Kidney glomerular epithelial cell (primary cell): ENCODE measurements around the gene WASF2.

Experiments used
- DNase-seq: peaks from one replicate; lab custom pipeline; 2025; lab: John Stamatoyannopoulos, UW

Gene WASF2

DNA sequence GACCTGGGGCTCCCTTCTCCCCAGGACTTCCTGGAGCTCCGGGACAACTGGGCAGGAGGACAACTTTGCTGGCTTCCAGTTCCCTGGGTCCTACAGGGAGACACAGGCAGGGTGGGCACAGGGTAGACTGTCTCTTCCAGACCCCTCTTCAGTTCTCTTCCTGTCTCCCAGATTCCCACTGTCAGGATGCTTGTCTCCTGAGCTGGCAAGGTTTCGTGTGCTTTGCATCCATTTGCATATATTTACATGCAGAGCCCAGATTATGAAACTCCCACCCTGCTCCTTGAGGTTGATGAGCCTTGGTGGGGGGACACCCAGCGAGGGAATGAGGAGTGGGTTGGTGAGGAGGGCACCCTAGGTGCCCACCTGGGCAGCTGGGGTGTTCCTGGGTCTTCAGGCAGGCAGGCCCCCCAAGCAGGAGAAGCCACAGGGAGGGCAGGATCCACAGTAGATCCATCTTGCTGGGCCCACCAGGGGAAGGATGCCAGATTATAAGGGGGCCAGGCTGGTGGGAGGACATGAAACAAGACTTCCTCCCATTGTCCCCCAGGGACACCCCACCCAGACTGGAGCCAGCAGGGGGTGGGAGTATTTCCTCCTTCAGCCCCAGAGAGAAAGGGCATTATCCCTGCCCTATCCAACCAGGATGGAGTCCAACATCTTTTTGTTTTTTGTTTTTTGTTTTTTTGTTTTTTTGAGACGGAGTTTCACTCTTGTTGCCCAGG, 115.4 kb downstream of the WASF2 start, which contains the start of gene FCN3:
Gene FCN3 (minus strand): TSS at position 463 of the 725 bp plus-strand sequence. CDS start 6 bp downstream, at position 457.
- DNase-seq: no peak

DNA sequence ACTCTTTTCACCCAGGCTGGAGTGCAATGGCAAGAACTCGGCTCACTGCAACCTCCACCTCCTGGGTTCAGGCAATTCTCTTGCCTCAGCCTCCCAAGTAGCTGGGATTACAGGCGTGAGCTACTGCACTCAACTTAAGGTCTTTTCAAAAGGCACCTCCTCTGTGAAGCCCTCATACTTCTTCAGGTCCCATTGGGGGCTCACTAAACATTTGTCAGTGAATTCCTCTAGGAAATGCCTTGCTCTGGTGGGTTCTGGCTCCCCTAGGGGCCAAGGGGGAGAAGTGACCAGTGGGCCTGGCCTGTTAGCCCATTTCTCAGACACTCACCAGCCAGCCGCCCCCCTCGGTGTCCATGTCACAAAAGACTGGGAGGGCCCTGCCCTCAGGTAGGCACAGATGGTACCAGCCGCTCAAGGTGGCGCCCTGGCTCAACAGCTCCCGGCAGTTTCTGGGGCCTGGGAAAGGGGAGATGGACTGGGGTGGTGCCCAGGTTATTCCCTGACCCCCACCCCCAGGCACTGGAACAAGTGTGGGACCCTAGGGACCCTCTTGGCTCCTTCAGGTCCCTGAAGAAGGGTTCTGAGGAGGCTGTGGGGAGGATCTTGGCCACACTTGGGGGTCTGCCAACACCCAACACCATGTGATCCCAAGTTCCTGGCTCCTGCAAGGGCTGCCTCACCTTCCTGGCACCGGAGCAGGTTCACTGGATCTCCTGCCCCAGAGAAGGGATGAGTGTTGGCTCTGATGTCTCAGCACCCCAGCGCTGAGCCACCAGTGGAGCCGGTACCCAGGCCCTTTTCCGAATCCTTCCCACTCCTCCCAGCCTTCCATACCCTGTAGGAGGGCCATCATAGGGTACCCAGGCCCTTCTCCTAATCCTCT, 116.9 kb downstream of the WASF2 start:
- no peak for DNase-seq

DNA sequence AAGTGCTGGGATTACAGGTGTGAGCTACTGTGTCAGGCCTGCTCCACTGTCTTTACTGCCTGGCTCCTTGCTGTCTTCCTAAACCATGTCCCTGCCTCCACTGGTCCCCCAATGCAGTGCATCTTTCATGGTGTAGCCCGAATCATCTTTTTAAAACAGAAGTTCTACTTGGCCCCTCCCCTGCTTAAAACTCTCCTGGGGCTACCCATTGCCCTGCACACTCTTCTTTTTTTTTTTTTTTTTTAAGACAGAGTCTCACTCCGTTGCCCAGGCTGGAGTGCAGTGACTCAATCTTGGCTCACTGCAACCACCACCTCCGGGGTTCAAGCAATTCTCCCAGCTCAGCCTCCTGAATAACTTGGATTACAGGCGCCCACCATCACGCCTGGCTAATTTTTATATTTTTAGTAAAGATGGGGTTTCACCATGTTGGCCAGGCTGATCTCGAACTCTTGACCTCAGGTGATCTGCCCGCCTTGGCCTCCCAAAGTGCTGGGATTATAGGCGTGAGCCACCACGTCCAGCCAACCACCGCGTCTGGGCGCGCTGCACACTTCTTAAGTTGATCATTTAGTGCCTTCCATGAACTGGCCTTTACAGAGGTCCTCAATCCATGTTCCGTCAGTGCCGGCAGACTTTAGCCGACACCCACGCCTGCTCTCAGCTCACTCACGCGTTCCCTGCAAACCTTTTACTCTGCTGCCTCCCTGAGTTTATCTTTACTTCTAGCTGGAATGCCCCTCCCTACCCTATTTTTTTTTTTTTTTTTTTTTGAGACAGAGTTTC, 117.8 kb downstream of the WASF2 start:
- DNase-seq: peak; percentile 77

DNA sequence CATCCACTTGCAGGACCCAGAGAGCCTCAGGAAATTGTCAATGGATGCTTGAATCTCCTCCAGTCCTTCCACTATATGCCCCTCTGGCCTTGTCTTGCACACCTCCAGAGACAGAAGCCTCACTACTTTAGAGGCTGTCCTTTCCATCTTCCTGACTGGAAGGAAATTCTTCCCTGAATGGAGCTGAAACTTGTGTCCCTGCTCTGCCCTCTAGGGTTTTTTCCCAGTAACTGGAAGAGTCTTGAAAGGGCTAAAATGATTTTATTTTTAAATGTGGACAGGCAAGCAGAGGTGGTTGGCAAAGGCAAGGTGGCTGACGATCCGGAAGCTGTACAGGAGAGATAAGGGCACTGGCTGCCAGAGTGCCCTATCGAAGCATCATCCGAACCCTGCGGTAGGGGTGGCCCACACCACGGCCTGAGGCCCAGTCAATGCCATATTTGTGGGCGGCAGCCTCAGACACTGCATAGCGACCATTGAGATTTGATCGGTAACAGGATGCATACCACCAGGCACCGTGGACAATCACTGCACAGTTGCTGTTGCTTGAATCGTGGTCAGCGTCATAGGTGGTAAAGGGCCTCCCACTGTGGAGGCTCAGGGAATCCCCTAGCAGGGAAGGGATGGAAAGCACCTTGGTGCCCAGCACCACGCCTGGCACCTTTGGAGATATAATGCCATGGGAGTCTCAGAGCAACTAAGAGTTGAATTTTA, 120.9 kb downstream of the WASF2 start:
- DNase-seq: peak; percentile 3

DNA sequence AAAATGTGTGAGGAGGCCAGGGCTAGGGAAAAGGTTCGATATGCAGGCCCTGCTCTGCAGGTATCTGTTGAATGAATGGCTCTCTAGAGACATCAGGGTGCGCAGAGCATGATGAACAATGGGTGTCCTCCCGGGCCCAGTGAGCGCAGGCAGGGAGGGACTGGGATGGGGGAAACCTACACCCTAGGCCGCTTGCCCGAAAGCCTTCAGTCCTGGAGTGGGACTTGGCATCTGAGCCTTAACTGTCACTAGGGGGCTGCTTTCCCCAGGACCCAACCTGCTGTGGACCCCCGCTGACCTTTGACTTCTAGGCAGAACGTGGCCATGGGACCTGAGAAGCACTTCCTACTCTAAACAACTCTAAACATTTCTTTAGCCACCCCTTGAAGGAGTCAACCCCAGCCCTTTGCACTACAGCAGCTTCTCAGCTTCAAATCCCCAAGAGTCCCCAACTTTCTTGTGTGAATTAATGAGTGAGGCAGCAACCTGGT, 122.8 kb downstream of the WASF2 start:
- no peak for DNase-seq

DNA sequence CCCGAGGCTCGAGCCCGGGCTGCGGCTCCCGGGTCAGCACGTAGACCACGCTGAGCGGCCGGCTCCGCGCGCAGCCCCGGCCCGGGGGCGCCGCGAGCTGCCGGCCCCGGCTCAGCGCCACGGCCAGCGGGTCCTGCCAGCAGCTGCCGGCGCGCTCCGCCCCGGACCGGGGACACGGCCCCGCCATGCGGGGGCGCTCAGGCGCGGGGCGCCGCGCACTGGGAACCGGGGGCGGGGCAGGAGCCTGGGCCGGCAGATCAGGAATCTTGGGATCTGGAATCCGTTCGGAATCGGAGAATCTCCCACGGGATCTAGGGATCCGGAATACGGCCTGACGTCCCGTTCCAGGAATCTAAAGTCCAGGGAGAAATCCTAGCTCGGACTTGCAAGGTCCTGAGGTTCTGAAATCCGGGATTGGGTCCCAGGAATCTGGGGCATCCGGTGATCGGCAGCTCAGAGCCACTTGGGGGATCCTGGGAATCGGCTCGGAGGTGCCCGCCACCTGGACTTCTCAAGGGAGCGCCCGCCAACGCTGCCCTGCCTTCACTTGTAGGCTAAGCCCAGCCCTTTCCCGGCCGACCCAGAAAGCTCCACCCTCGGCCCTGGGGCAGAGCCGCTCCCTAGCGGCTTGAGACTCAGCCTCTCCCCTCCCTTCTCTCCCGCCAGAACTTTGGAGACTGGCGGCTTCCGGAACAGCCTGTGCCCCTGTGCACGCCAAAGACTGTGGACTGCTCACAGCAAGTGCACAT, 123.4 kb downstream of the WASF2 start, which contains the start of gene MAP3K6:
Gene MAP3K6 (minus strand): TSS at position 551 of the 749 bp plus-strand sequence. CDS start 364 bp downstream, at position 187.
- peak; percentile 48 for DNase-seq

DNA sequence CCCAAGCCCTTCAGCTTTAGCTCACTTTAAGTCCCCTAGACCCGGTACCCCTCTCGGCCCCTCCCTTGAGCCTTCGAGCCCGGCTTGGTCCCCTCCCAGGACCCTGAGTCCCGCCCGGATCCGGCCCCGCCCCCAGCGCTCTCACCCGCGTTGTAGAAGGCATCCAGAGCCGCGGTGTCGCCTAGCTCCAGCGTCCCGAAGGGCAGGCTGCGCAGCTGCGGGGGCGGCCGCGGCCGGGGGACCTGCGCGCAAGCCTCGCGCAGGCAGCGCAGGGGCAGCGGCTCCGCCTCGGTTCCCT, 123.9 kb downstream of the WASF2 start:
- peak; percentile 39 for DNase-seq

- DNase-seq: peak; percentile 92
These were observed 124.4 kb downstream of the WASF2 start for GRCh38 chr1:27365372-27366112.

DNA sequence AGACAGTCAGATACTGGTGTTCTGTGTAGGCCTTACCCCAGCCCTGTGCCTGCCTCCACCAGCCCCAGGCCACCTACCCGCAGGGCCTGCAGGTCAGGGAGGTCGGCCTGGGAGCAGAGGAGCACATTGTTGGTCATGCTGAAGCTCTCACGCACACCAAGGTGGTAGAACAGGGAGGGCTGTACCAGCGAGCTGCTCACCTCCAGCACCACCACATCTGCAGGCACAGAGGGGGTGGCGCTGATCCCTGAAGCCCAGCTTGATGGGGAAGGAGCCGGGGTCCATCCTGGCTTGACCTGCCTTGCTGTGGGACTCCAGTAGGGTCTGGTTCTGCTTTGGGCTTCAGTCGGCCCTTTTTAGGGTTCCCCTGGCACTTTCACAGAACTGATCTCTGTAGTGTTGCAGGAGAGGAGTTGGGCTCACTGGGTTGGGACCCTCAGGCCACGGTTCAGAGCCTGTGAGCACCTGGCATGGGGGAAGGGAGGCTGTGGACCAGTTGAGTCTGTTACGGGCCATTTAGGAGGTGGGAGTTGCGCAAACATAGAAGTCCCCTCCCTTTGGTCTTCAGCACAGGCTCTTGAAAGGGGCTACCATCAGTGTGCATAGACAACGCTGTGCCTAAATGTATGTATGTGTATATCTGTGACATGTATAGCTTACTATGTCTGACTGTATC, 125.1 kb downstream of the WASF2 start:
- DNase-seq: no peak

DNA sequence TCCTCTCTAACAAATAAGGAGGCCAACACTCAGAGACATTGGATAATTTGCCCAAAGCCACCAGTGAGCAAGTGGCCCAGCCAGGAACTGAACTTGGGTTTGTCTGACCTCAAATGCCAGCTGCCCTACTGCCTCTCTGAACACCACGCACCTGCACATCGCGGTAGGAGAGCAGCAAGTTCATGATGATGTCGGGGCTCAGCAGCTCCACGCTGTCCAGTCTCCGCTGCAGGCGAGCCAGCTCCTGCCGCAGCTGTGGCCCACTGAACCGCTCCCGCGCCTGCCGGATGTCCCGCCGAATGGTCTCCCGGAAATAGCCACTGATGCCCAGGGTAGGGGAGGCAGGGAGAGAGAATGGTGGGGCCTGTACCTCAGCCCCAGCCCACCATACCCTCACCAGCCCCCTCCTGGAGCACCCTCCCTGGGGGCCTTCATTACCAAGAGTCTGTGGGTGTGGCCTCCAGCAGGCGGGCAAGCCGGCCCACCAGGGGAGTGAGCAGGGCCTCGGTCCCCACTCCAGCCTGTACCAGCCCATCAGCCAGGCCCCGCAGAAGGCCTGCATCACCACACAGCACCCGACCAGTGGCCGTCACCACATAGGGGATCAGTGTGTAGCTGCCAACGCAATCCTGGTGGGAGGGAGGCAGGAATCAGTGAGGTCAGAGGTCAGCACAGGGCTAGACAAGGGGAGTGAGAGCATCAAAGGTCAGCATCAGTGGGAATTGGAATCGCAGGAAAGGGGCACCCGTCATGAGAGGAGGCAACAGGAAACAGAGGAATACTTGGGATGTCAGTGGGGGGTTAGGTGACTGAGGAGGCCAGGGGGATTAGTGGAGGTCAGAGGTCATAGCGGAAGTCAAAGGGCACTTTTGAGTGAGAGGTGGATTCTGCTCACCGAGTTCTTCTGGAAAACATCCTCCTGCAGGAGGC, 125.9 kb downstream of the WASF2 start:
- no peak for DNase-seq

GRCh38 chr1:27361553-27361952, 128.4 kb downstream of the WASF2 start:
- no peak for DNase-seq

GRCh38 chr1:27361044-27361402, 128.9 kb downstream of the WASF2 start:
- DNase-seq: no peak

GRCh38 chr1:27360159-27361043, 129.6 kb downstream of the WASF2 start:
- no peak for DNase-seq

DNA sequence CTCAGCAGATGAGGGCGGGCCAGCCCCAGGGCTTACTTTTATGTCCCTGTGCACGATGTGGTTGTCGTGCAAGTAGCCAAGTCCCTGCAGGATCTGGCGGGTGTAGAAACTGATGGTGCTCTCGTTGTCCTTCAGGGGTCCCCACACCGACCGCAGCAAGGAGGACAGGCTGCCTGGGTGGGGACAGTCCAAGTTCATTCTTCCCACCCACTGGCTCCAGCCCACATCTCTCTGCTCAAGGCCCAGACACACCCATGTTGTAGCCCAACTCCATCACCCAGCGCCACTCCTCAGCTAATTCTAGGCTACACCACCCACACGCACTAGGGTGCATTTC, 130.2 kb downstream of the WASF2 start:
- DNase-seq: no peak

- DNase-seq: no peak
These were observed 131.0 kb downstream of the WASF2 start for GRCh38 chr1:27358928-27359313.

GRCh38 chr1:27358038-27358927, 131.7 kb downstream of the WASF2 start:
- DNase-seq: no peak
